WTC11 (cell line): Measurements from ENCODE around the gene MYBPHL. TPM values are rescaled to one million over a fixed set of nuclear protein-coding genes. Genes with fewer than 3 reads are reported as not detected.

Source experiments
- ATAC-seq: fragments of 200-7000 bp; cut with Tn5 transposase; 2 replicates; pipeline ENCODE4 v1.10.0; 2021; ENCODE audit warnings: mild to moderate bottlenecking, moderate library complexity
- CTCF ChIA-PET: fragments of 300-600 bp; sonication (Branson Sonifier 250); formaldehyde crosslinking; loops from one replicate; lab custom pipeline; 2021; ENCODE audit warnings: antibody characterized with exemption; lab: Charles Lee
- POLR2A ChIA-PET: fragments of 350-600 bp; sonication (Branson Sonifier 250); formaldehyde crosslinking; loops from one replicate; lab custom pipeline; 2021; ENCODE audit warnings: antibody characterized with exemption; lab: Charles Lee
- DNase-seq: peaks from one replicate; pipeline ENCODE4 v3.0.0; 2021; ENCODE audit warnings: low spot score
- H3K27ac Mint-ChIP-seq: 2 replicates; pipeline ENCODE4 v1.8.0; 2021; ENCODE audit warnings: mixed read lengths
- H3K27me3 Mint-ChIP-seq: 2 replicates; pipeline ENCODE4 v1.8.0; 2021; ENCODE audit warnings: low read depth, mild to moderate bottlenecking, moderate library complexity, mixed read lengths
- H3K36me3 Mint-ChIP-seq: 2 replicates; pipeline ENCODE4 v1.8.0; 2021; ENCODE audit warnings: mixed read lengths
- H3K4me1 Mint-ChIP-seq: 2 replicates; pipeline ENCODE4 v1.8.0; 2022; ENCODE audit warnings: mixed read lengths
- H3K4me3 Mint-ChIP-seq: 2 replicates; pipeline ENCODE4 v1.8.0; 2021; ENCODE audit warnings: mild to moderate bottlenecking, moderate library complexity, mixed read lengths
- H3K9me3 Mint-ChIP-seq: 2 replicates; pipeline ENCODE4 v1.8.0; 2021; ENCODE audit warnings: mixed read lengths
- ATF1 ChIP-seq: sonication (generic); formaldehyde crosslinking; IDR thresholded peaks from 2 replicates; pipeline ENCODE4 v1.8.1; 2023; ENCODE audit warnings: mild to moderate bottlenecking, moderate library complexity, missing genetic modification reagents
- CBFB ChIP-seq: sonication (generic); formaldehyde crosslinking; IDR thresholded peaks from 2 replicates; pipeline ENCODE4 v1.8.1; 2022; ENCODE audit warnings: mild to moderate bottlenecking, low read depth, missing genetic modification reagents
- E2F1 ChIP-seq: sonication (generic); formaldehyde crosslinking; IDR thresholded peaks from 2 replicates; pipeline ENCODE4 v1.8.0; 2022; ENCODE audit warnings: mild to moderate bottlenecking, missing genetic modification reagents
- ETV6 ChIP-seq: sonication (generic); formaldehyde crosslinking; IDR thresholded peaks from 2 replicates; pipeline ENCODE4 v1.8.1; 2022; ENCODE audit warnings: mild to moderate bottlenecking, missing genetic modification reagents
- GABPB1 ChIP-seq: sonication (generic); formaldehyde crosslinking; IDR thresholded peaks from 2 replicates; pipeline ENCODE4 v1.8.1; 2023; ENCODE audit warnings: mild to moderate bottlenecking, missing genetic modification reagents
- KAT7 ChIP-seq: sonication (generic); formaldehyde crosslinking; IDR thresholded peaks from 2 replicates; pipeline ENCODE4 v1.8.1; 2023; ENCODE audit warnings: missing genetic modification reagents, mild to moderate bottlenecking, borderline replicate concordance
- NR1H2 ChIP-seq: sonication (generic); formaldehyde crosslinking; IDR thresholded peaks from 2 replicates; pipeline ENCODE4 v1.9.0; 2021; ENCODE audit warnings: mild to moderate bottlenecking, moderate library complexity, missing genetic modification reagents
- NR2C2 ChIP-seq: sonication (generic); formaldehyde crosslinking; IDR thresholded peaks from 2 replicates; pipeline ENCODE4 v1.8.0; 2022; ENCODE audit warnings: mild to moderate bottlenecking, missing genetic modification reagents
- PREB ChIP-seq: sonication (generic); formaldehyde crosslinking; IDR thresholded peaks from 2 replicates; pipeline ENCODE4 v1.8.1; 2022; ENCODE audit warnings: mild to moderate bottlenecking, missing genetic modification reagents, moderate library complexity, borderline replicate concordance
- STAT6 ChIP-seq: sonication (generic); formaldehyde crosslinking; conservative IDR thresholded peaks from 2 replicates; pipeline ENCODE4 v1.8.1; 2023; ENCODE audit warnings: mild to moderate bottlenecking, low read depth, missing genetic modification reagents, moderate library complexity
- ZNF121 ChIP-seq: sonication (generic); formaldehyde crosslinking; IDR thresholded peaks from 2 replicates; pipeline ENCODE4 v1.8.0; 2023; ENCODE audit warnings: missing genetic modification reagents
- ZNF317 ChIP-seq: sonication (generic); formaldehyde crosslinking; IDR thresholded peaks from 2 replicates; pipeline ENCODE4 v1.8.1; 2023; ENCODE audit warnings: low read depth, mild to moderate bottlenecking, moderate library complexity, missing genetic modification reagents, borderline replicate concordance
- ZNF416 ChIP-seq: fragments of 250-450 bp; sonication (Bioruptor Pico); IDR thresholded peaks from 2 replicates; pipeline ENCODE4 v1.9.0; 2021; ENCODE audit warnings: mild to moderate bottlenecking, inconsistent platforms
- ZNF423 ChIP-seq: fragments of 250-450 bp; sonication (Bioruptor Pico); IDR thresholded peaks from 2 replicates; pipeline ENCODE4 v2.1.2; 2022; ENCODE audit warnings: mild to moderate bottlenecking, moderate library complexity
- total RNA-seq: library from RNA; stranded (reverse); gene quantifications from 3 replicates; pipeline ENCODE4 v1.2.3, GENCODE V29; 2021
- TF ChIP-seq, protein P1 (sequence below): sonication (generic); formaldehyde crosslinking; IDR thresholded peaks from 2 replicates; pipeline ENCODE4 v1.8.0; 2022; ENCODE audit warnings: mild to moderate bottlenecking, missing genetic modification reagents
- TF ChIP-seq, protein P2 (sequence below): sonication (generic); formaldehyde crosslinking; IDR thresholded peaks from 2 replicates; pipeline ENCODE4 v1.8.1; 2023; ENCODE audit warnings: mild to moderate bottlenecking, moderate library complexity, missing genetic modification reagents
- TF ChIP-seq, protein P3 (sequence below): fragments of 200-600 bp; IDR thresholded peaks from 2 replicates; pipeline ENCODE4 v1.8.0; 2022; ENCODE audit warnings: antibody characterized with exemption
- TF ChIP-seq, protein P4 (sequence below): sonication (generic); formaldehyde crosslinking; IDR thresholded peaks from 2 replicates; pipeline ENCODE4 v1.8.0; 2022; ENCODE audit warnings: mild to moderate bottlenecking, missing genetic modification reagents
- TF ChIP-seq, protein P5 (sequence below): sonication (generic); formaldehyde crosslinking; conservative IDR thresholded peaks from 2 replicates; pipeline ENCODE4 v1.8.1; 2022; ENCODE audit warnings: mild to moderate bottlenecking, missing genetic modification reagents
- TF ChIP-seq, protein P6 (sequence below): sonication (generic); formaldehyde crosslinking; IDR thresholded peaks from 2 replicates; pipeline ENCODE4 v1.8.0; 2022; ENCODE audit warnings: mild to moderate bottlenecking, missing genetic modification reagents

The MYBPHL gene
- total RNA-seq, 1 experiment from 2014 or later = 1.2 TPM

- peak overlapping the region; percentile 85 for H3K27ac Mint-ChIP-seq
- ATAC-seq (peak; percentile 86), DNase-seq (peak; percentile 91)
- H3K4me1 Mint-ChIP-seq = peaks cover 37% of the 10 kb centered on the region
- no peaks in the 10 kb centered on the region; the same call in 1 of the 2 replicates for H3K27me3 Mint-ChIP-seq
- CTCF ChIA-PET = interaction anchor here (0.6 to 4.0 kb wide), 25 partner anchors 9 to 255 kb away, joined by 3 to 68 read pairs (median 4); partner anchors contain the start of genes CYB561D1, MYBPHL and SORT1
- POLR2A ChIA-PET = interaction anchor here (0.8 kb wide), 1 partner anchor 24 kb away, joined by 3 read pairs; no protein-coding TSS in a partner anchor
- H3K9me3 Mint-ChIP-seq = no peaks in the 10 kb centered on the region
- TF ChIP-seq GABPB1 (CRISPR knock-in tag) (peak; percentile 49; the same call in 1 of the 2 replicates), ZNF121 (CRISPR knock-in tag) (peak; percentile 64; the same call in 1 of the 2 replicates), E2F1 (no peak), ZNF423 (CRISPR knock-in tag) (no peak)
- TF ChIP-seq, protein P1, sequence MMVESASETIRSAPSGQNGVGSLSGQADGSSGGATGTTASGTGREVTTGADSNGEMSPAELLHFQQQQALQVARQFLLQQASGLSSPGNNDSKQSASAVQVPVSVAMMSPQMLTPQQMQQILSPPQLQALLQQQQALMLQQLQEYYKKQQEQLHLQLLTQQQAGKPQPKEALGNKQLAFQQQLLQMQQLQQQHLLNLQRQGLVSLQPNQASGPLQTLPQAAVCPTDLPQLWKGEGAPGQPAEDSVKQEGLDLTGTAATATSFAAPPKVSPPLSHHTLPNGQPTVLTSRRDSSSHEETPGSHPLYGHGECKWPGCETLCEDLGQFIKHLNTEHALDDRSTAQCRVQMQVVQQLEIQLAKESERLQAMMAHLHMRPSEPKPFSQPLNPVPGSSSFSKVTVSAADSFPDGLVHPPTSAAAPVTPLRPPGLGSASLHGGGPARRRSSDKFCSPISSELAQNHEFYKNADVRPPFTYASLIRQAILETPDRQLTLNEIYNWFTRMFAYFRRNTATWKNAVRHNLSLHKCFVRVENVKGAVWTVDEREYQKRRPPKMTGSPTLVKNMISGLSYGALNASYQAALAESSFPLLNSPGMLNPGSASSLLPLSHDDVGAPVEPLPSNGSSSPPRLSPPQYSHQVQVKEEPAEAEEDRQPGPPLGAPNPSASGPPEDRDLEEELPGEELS (CRISPR knock-in tag) = no peak
- TF ChIP-seq, protein P2, sequence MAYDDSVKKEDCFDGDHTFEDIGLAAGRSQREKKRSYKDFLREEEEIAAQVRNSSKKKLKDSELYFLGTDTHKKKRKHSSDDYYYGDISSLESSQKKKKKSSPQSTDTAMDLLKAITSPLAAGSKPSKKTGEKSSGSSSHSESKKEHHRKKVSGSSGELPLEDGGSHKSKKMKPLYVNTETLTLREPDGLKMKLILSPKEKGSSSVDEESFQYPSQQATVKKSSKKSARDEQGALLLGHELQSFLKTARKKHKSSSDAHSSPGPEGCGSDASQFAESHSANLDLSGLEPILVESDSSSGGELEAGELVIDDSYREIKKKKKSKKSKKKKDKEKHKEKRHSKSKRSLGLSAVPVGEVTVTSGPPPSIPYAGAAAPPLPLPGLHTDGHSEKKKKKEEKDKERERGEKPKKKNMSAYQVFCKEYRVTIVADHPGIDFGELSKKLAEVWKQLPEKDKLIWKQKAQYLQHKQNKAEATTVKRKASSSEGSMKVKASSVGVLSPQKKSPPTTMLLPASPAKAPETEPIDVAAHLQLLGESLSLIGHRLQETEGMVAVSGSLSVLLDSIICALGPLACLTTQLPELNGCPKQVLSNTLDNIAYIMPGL = 0 out of 2 replicates have a peak, but pooled peaks have one; percentile 40
- TF ChIP-seq, protein P3, sequence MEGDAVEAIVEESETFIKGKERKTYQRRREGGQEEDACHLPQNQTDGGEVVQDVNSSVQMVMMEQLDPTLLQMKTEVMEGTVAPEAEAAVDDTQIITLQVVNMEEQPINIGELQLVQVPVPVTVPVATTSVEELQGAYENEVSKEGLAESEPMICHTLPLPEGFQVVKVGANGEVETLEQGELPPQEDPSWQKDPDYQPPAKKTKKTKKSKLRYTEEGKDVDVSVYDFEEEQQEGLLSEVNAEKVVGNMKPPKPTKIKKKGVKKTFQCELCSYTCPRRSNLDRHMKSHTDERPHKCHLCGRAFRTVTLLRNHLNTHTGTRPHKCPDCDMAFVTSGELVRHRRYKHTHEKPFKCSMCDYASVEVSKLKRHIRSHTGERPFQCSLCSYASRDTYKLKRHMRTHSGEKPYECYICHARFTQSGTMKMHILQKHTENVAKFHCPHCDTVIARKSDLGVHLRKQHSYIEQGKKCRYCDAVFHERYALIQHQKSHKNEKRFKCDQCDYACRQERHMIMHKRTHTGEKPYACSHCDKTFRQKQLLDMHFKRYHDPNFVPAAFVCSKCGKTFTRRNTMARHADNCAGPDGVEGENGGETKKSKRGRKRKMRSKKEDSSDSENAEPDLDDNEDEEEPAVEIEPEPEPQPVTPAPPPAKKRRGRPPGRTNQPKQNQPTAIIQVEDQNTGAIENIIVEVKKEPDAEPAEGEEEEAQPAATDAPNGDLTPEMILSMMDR = peak; percentile 95
- TF ChIP-seq, protein P4, sequence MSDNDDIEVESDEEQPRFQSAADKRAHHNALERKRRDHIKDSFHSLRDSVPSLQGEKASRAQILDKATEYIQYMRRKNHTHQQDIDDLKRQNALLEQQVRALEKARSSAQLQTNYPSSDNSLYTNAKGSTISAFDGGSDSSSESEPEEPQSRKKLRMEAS (CRISPR knock-in tag) = 0 out of 2 replicates have a peak, but pooled peaks have one; percentile 27
- peaks cover 24% of the 10 kb centered on the region for H3K36me3 Mint-ChIP-seq
- H3K4me3 Mint-ChIP-seq = no peak overlapping the region
Measured at GRCh38 chr1:109277434-109278204, 29.2 kb downstream of the MYBPHL start.

DNA sequence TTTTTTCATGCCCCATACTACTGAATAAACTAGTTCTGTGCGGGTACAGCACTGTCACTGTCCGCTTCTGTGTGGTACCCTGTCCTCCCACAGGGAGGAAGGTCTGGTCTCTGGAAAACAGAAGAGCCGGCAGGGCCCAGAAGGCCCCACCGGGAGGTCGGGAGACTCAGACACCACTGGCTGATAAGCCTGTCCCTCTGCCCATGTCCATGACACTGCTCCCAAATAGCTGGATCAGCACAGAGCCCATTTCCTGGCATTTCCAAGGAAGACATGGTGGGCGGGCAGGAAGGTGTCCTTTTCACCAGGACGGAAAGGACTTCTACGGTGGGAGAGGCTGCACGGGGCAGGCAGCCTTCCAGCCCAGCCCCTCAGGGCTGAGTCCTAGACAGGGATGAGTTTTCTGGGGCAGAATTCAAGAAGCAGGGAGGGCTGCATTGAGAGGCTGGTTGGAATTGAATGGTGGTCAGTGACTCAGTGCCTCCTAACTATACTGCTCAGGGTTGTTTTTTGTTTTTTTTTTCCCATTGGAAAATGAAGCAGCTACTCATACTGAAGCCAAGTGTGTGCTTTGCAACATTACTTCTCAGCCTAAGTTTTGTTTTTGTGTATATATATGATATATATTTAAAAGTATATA, 31.0 kb downstream of the MYBPHL start:
- no peak for DNase-seq
- TF ChIP-seq NR2C2 (CRISPR knock-in tag) (no peak), PREB (CRISPR knock-in tag) (no peak), ATF1 (CRISPR knock-in tag) (no peak), ZNF317 (CRISPR knock-in tag) (no peak), ETV6 (no peak), KAT7 (CRISPR knock-in tag) (no peak), ZNF416 (CRISPR knock-in tag) (no peak), NR1H2 (CRISPR knock-in tag) (no peak), STAT6 (CRISPR knock-in tag) (no peak), CBFB (CRISPR knock-in tag) (no peak)
- TF ChIP-seq, protein P5, sequence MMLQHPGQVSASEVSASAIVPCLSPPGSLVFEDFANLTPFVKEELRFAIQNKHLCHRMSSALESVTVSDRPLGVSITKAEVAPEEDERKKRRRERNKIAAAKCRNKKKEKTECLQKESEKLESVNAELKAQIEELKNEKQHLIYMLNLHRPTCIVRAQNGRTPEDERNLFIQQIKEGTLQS (CRISPR knock-in tag) = no peak
- TF ChIP-seq, protein P6, sequence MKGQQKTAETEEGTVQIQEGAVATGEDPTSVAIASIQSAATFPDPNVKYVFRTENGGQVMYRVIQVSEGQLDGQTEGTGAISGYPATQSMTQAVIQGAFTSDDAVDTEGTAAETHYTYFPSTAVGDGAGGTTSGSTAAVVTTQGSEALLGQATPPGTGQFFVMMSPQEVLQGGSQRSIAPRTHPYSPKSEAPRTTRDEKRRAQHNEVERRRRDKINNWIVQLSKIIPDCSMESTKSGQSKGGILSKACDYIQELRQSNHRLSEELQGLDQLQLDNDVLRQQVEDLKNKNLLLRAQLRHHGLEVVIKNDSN (CRISPR knock-in tag) = no peak

More for the DNA sequence above, 31.0 kb downstream of the MYBPHL start:
- H3K9me3 Mint-ChIP-seq = no peaks in the 10 kb centered on the region
- peaks cover 22% of the 10 kb centered on the region for H3K36me3 Mint-ChIP-seq
- peaks cover 26% of the 10 kb centered on the region for H3K4me1 Mint-ChIP-seq
- H3K4me3 Mint-ChIP-seq = no peak overlapping the region
- POLR2A ChIA-PET = interaction anchor here (0.8 kb wide), 1 partner anchor 122 kb away, joined by 4 read pairs; the partner anchor contains the start of gene SORT1
- ATAC-seq = no peak
- no peaks in the 10 kb centered on the region; the same call in 1 of the 2 replicates for H3K27me3 Mint-ChIP-seq
- H3K27ac Mint-ChIP-seq = peak overlapping the region; percentile 74; the same call in 1 of the 2 replicates
- CTCF ChIA-PET = interaction anchor here (0.6 to 4.0 kb wide), 6 partner anchors 12 to 257 kb away, joined by 3 to 68 read pairs (median 4); partner anchors contain the start of gene SORT1
